GM12873 (cell line): Measurements from ENCODE around the gene ACTA2.

Experiments
- TF ChIP-seq, protein P1 (sequence below): IDR thresholded peaks from 2 replicates; pipeline ENCODE4 v1.5.1; 2012; ENCODE audit warnings: low read depth, mild to moderate bottlenecking, moderate library complexity, low read length, control low read depth; ENCODE audit not compliant: insufficient read depth; ENCODE audit errors: missing control alignments

The ACTA2 gene

DNA sequence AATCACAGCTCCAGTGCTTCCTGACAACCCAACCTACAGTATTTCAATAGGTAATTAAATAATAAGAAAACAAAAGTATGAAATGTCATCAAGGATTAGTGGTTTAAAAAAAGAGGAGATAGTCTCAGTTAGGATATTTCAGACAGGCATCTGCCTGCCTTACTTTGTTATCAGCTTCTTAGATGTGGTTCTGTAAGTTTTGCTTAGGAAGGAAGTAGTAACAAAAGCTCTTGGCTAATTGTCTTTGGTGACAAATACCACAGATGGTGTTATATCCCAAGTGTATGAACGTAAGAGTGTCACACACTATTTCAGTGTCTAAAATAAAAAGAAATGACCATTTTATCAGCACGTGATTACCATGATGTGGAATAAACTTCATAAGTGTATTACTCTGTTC, 9.8 kb upstream of the ACTA2 start:
- TF ChIP-seq, protein P1, sequence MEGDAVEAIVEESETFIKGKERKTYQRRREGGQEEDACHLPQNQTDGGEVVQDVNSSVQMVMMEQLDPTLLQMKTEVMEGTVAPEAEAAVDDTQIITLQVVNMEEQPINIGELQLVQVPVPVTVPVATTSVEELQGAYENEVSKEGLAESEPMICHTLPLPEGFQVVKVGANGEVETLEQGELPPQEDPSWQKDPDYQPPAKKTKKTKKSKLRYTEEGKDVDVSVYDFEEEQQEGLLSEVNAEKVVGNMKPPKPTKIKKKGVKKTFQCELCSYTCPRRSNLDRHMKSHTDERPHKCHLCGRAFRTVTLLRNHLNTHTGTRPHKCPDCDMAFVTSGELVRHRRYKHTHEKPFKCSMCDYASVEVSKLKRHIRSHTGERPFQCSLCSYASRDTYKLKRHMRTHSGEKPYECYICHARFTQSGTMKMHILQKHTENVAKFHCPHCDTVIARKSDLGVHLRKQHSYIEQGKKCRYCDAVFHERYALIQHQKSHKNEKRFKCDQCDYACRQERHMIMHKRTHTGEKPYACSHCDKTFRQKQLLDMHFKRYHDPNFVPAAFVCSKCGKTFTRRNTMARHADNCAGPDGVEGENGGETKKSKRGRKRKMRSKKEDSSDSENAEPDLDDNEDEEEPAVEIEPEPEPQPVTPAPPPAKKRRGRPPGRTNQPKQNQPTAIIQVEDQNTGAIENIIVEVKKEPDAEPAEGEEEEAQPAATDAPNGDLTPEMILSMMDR: no peak

DNA sequence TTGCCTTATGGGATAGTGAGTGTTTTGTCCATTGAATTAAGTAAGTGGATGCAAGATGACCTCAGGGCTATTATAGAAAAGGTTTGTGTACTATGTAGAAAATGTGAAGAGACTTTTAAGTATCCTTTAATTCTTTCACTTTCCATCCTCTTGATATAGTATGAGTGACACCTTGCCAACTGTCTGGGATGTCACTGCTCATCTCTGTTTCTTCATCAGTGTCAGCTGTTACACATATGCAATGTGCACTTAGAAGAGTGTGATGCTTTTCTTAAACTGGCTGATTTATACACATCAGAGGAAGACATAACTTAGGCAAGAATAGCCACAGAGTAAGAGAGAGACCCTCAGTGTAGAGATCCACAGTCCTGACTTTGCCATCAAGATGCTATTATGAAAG, 8.7 kb upstream of the ACTA2 start:
- TF ChIP-seq, protein P1: no peak

DNA sequence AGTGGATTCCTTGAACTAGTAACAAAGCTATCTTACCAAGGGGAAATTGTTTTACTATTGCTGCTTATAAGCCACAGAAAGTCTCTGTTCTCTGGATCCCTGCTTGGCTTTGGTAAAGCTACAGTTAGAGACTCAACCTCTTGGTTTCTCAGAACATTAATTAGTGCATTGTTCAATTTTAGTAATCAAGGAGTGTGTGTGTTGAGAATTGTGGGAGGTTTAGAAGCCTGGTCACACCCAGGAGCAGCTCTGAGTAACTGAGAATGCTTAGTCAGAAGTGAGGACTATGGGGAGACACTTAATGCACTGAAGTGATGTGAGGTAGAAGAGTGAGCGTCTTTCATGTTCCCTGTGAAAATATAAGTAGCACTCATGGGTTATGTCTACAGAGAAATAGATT, 8.2 kb upstream of the ACTA2 start:
- TF ChIP-seq, protein P1: no peak

DNA sequence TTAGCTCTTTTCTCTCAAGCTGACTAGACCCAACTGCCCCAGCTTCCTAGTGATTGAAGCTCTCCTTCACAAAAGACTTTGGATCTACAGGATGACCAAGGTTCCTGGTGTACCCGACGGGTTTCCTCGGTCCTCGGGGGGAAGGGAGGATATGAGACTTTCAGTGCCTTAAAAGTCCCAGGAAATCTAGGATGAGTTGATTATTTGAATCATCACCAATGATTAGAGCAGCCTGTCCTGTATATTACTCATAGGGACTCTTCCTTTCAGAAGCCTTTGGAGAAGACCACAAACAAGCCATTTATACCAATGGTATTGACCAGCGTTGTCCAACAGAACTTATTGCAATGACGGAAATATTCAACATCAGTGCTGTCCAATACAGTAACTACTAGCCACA, 6.1 kb upstream of the ACTA2 start:
- TF ChIP-seq, protein P1: no peak

DNA sequence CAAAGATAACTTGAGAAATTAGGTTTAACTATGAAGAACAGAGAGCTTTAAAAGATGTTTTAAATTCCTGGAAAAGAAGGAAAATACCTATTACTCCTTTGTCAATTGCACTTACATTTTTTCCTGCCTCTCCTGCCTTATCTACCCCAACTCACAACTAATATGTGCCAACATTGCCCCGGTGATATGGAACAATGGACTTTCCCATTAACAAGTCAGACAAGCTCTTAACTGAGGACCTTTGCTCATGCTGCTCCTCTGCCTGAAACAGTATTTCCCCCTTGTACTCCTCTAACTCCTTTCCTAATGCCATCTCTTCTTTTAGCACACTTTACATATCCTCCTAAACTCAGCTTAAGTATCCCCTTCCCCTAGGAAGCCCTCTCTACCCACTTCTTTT, 4.8 kb upstream of the ACTA2 start:
- TF ChIP-seq, protein P1: no peak

DNA sequence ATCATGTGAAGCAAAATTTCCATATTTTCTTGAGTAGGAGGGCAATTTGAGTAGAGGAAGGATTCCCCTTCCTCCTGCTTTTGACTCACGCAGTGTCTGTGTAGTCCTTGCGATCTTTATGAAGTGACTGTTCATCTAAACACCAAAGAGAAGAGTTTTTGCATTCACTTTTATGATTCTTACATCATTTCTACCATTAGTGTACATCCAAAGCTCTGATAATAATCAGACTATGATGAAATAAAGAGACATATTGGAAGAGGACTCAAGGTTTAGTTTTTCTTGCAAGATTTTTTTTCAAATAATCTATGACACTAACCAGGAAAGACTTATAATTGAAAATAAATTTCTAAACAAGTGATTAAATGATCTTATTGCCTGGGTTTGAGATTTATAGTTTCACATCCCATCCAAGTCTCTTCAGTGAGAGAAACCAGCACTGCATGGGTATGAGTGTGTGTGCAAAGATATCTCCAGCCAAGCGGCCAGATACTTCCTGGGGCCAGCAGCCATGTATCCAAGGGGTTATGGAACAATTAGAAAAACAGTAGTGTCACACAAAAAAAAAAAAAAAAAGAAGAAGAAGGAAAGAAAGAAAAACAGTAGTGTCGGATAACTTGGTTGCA, 2.0 kb upstream of the ACTA2 start:
- TF ChIP-seq, protein P1: no peak

DNA sequence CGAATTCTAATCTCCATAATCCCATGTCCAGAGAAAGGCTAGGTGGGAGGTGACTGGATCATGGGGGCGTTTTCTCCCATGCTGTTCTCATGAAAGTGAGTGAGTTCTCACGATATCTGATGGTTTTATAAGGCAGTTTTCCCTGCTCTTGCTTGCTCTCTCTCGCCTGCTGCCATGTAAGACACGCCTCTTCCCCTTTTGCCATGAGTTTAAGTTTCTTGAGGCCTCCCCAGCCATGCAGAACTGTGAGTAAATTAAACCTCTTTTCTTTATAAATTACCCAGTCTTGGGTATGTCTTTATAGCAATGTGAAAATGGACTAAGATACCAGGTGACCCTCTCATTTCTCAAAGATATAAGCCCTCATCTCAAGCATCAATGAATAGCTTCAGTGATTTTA, 1.1 kb upstream of the ACTA2 start:
- TF ChIP-seq, protein P1: no peak
